ENCODE results near the gene INPP4A. TPM values are rescaled to one million over a fixed set of nuclear protein-coding genes. Genes with fewer than 3 reads are reported as not detected.

INPP4A gene
- total RNA-seq, 6 donors from 2014 or later = 23.3 to 93.2 (median 36.5) TPM

GRCh38 chr2:98455494-98455976, 10.9 kb downstream of the INPP4A start:
- ATAC-seq (ENCODE audit: low FRiP score in 2 of 2) (peak; percentile 11 to 79), DNase-seq (no peak)
- WGBS, 2 donors = 52 to 60% methylated on average over 4 of the region's 4 CpGs
- Histone ChIP-seq H3K36me3 (peaks cover 0 to 3% (median 0%) of the 10 kb centered on the region in 4 donors), H3K9me3 (no peaks in the 10 kb centered on the region), H3K27me3 (no peaks in the 10 kb centered on the region), H3K4me3 (no peak overlapping the region), H3K4me1 (peaks cover 41 to 86% (median 53%) of the 10 kb centered on the region in 4 donors), H3K27ac (peak overlapping the region; percentile 61 to 85 (median 72))
- TF ChIP-seq EP300 (IDR thresholded peaks at IDR 0.05) (no peak), POLR2A (IDR thresholded peaks at IDR 0.05) (peak in 1 of 4 donors; percentile 17)

GRCh38 chr2:98457045-98457696, 12.5 kb downstream of the INPP4A start:
- Histone ChIP-seq H3K27ac (no peak overlapping the region), H3K4me1 (peaks cover 43 to 83% (median 53%) of the 10 kb centered on the region in 4 donors), H3K36me3 (peaks cover 0 to 3% (median 0%) of the 10 kb centered on the region in 4 donors), H3K4me3 (no peak overlapping the region), H3K27me3 (no peaks in the 10 kb centered on the region), H3K9me3 (no peaks in the 10 kb centered on the region)
- DNase-seq (no peak), ATAC-seq (ENCODE audit: low FRiP score in 2 of 2) (no peak)
- TF ChIP-seq EP300 (IDR thresholded peaks at IDR 0.05) (no peak), POLR2A (IDR thresholded peaks at IDR 0.05) (no peak), POLR2AphosphoS5 (IDR thresholded peaks at IDR 0.05) (no peak), CTCF (IDR thresholded peaks at IDR 0.05) (no peak)
- WGBS, 2 donors = 85 to 89% methylated on average over 3 to 4 of the region's 4 CpGs

GRCh38 chr2:98458207-98458606, 13.5 kb downstream of the INPP4A start:
- 80 to 84% methylated on average over 4 of the region's 4 CpGs for WGBS, 2 donors
- Histone ChIP-seq H3K9me3 (no peaks in the 10 kb centered on the region), H3K4me1 (peaks cover 37 to 76% (median 54%) of the 10 kb centered on the region in 4 donors), H3K36me3 (peaks cover 0 to 3% (median 0%) of the 10 kb centered on the region in 4 donors), H3K27ac (no peak overlapping the region), H3K27me3 (no peaks in the 10 kb centered on the region), H3K4me3 (no peak overlapping the region)
- DNase-seq (no peak), ATAC-seq (ENCODE audit: low FRiP score in 2 of 2) (no peak)
- TF ChIP-seq CTCF (IDR thresholded peaks at IDR 0.05) (no peak), POLR2AphosphoS5 (IDR thresholded peaks at IDR 0.05) (no peak), POLR2A (IDR thresholded peaks at IDR 0.05) (no peak), EP300 (IDR thresholded peaks at IDR 0.05) (no peak)

- H3K4me3 ChIP-seq = no peak overlapping the region
- 94 to 95% methylated on average over 8 to 14 of the region's 14 CpGs for WGBS, 2 donors
- H3K4me1 ChIP-seq = peaks cover 37 to 77% (median 58%) of the 10 kb centered on the region in 4 donors
- H3K27me3 ChIP-seq = no peaks in the 10 kb centered on the region
- TF ChIP-seq EP300 (IDR thresholded peaks at IDR 0.05) = no peak
- TF ChIP-seq POLR2AphosphoS5 (IDR thresholded peaks at IDR 0.05) = no peak
- TF ChIP-seq CTCF (IDR thresholded peaks at IDR 0.05) = no peak
- no peak for TF ChIP-seq POLR2A (IDR thresholded peaks at IDR 0.05)
- DNase-seq (no peak), ATAC-seq (ENCODE audit: low FRiP score in 2 of 2) (no peak)
- H3K36me3 ChIP-seq = peaks cover 0 to 3% (median 0%) of the 10 kb centered on the region in 4 donors
- peak overlapping the region in 1 of 4 donors; percentile 7 for H3K27ac ChIP-seq
- H3K9me3 ChIP-seq = no peaks in the 10 kb centered on the region
Observed at GRCh38 chr2:98458667-98459380, 14.2 kb downstream of the INPP4A start.

- H3K36me3 ChIP-seq = peaks cover 0 to 3% (median 0%) of the 10 kb centered on the region in 4 donors
- TF ChIP-seq CTCF (IDR thresholded peaks at IDR 0.05) (no peak), EP300 (IDR thresholded peaks at IDR 0.05) (no peak)
- DNase-seq = no peak
- 52 to 70% methylated on average over 3 of the region's 3 CpGs for WGBS, 2 donors
- no peak overlapping the region for H3K4me3 ChIP-seq
- no peaks in the 10 kb centered on the region for H3K9me3 ChIP-seq
- H3K4me1 ChIP-seq = peaks cover 36 to 76% (median 57%) of the 10 kb centered on the region in 4 donors
- H3K27me3 ChIP-seq = no peaks in the 10 kb centered on the region
- no peak for ATAC-seq (ENCODE audit: low FRiP score in 2 of 2)
- H3K27ac ChIP-seq = peak overlapping the region in 1 of 4 donors; percentile 7
Observed at GRCh38 chr2:98459496-98460175, 15.0 kb downstream of the INPP4A start.

Measured in upper lobe of left lung (tissue), 6 donors.